GM21360 (cell line): ENCODE results near the gene PCOLCE2.
"Not testable (repeated sequence)": the region's sequence is repeated elsewhere in the genome, so short reads cannot be mapped to it uniquely, and the experiment has no call there.

Source experiments
- ATAC-seq: cut with Tn5 transposase; IDR thresholded peaks from one replicate; pipeline ENCODE4 v1.9.1; 2021; ENCODE audit warnings: mild to moderate bottlenecking, moderate library complexity; ENCODE audit not compliant: unreplicated experiment

PCOLCE2 gene

GRCh38 chr3:142875099-142875498 is 13.8 kb downstream of the PCOLCE2 start:
- no peak for ATAC-seq

DNA sequence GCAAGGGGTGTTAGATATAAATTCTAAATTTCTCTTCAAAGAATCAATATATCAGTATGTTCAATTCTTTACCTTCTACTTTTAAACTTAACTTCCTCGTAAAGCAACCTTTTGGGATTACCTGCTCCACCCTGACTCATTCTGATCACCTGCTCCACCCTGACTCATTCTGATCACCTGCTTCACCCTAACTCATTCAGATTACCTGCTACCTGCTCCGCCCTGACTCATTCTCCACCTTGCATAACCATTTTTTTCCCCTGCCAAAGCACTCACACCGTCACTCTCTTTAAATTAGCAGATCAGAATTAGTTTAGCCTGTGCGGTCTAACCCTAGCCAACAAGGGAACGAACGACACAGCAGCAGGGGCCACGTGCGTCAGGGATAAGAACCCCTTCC is 20.5 kb downstream of the PCOLCE2 start:
- ATAC-seq: not testable (repeated sequence)

GRCh38 chr3:142866841-142867631 is 21.8 kb downstream of the PCOLCE2 start:
- ATAC-seq: no peak

GRCh38 chr3:142863930-142864920 is 24.7 kb downstream of the PCOLCE2 start:
- ATAC-seq: no peak

- no peak for ATAC-seq
These were observed 25.7 kb downstream of the PCOLCE2 start for GRCh38 chr3:142863010-142863817.

GRCh38 chr3:142861926-142862325 is 27.0 kb downstream of the PCOLCE2 start:
- ATAC-seq: no peak

DNA sequence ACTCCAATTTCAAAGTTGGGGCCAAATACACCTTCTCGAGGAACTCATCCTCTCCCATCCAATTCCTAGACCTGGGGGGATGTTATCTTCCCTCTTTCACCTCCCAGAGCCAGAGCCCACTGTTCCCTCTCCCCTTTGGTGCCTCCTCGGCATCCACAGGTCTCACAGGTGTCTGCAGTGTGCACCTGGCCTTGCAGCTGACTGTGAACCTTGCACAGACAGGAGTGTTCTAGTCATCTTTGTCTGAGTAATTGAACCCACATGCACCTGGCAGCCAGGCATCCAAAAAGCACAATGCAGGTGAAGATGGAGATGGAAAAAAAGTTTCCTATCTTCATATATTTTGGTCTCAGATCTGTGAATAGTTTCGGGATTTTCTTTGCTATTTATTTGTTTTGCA is 30.8 kb downstream of the PCOLCE2 start:
- ATAC-seq: no peak

- ATAC-seq: no peak
These were observed 31.8 kb downstream of the PCOLCE2 start for GRCh38 chr3:142857056-142857455.

- ATAC-seq: no peak
These were observed 35.4 kb downstream of the PCOLCE2 start for GRCh38 chr3:142853270-142854168.

DNA sequence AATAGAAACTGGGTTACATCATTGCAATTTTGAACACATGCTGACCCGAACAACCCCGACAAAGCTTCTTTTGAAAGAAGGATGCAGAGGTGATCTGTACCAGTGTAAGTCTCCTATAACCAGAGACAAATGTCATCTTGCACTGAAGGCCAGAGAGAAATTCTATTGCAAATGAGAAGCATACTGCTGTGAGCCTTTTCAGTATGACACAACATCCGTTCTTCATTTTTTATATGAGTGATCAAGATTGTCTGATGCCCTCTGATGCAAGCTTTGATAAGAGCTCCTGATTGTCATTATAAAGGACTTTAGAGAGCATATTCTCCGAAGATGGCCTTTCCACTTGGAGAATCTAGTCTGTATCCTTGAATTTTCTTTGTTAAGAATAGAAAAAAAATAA is 36.9 kb downstream of the PCOLCE2 start:
- ATAC-seq: no peak

DNA sequence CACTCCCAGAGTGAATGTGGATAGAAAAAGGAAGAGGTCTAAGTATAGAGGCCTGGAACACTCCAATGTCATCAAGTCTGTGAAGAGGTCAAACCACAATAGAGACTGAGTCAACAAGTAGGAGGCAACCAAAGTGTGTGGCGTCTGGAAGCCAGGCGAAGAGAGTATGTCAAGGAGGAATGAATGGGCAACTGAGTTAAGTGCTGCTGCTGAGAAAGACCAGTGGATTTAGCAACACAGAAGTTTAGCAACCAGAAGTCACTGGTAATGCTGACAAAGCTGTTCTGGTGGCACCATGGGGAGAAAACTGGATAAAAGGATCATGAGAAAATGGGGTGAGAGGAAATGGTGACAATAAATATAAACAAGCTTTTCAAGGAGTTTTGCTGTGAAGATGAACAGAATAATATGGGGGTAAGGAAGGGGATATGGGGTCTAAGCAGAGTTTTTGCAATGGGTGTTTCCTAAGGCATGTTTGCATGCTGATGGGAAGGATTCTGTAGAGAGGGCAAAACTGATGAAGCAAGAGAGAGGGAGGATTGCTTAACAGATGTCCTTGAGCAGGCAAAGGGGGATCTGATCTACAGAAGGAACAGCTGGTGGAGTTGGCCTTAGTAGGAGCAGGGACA is 38.4 kb downstream of the PCOLCE2 start:
- ATAC-seq: no peak

- ATAC-seq: no peak
These were observed 39.7 kb downstream of the PCOLCE2 start for GRCh38 chr3:142849148-142849547.

DNA sequence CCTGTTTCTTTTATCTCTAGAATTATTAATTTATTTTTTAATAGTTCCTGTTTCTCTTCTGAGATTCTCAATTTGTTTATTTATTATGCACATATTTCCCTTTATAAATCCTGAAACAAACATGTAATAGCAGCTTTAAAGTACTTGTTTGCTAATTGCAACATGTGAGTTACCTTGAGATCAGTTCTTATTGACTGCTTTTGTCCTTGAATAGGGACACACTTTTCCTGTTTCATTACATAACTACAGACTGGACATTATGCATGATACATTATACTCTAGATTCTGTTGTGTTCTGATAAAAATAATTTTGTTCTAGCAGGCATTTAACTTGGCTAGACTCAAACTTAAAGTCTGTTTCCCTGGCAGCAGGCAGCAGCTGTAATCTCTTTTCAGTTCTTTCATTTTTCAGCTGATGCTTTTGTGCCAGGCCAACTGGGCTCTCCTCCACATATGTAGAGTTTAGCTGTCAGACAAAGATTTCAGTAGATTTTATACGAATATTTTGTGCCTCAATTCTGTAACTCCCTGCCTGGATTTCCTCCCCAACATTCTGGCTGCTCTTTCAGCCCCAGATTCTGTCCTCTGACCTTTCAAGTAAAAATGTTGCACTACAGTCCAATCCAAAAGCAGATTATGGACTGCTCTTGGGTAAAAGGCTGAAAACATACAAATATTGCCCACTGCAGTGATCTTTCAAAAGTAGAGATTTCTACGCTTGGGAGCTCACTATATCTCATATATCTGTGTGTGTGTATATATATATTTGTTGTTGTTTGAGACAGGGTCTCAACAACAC is 41.9 kb downstream of the PCOLCE2 start:
- no peak for ATAC-seq

DNA sequence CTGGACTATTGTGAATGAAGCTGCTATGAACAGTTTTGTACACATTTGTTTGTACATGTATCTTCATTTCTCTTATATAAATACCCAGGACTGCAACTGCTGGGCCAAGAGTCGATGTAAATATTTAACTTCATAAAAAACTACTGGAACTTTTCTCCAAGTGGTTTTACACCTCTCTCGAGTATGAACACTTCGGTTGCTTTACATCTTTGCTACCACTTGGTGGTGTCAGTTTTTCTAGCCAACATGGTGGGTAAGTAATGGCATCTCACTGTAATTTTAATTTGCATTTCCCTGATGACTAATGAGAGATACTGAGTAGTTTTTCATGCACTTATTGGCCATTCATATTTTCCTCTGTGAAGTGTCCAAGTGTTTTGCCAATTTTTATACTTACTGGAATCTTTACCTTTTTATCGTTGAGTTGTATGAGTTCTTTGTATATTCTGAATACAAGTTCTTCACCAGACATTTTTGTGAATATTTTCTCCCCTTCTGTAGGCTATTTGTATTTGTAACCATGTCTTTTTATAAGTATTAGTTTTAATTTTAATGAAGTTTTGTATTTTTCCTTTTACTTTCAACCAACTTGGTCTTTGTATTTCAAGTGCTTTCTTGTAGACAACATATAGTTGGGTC is 44.4 kb downstream of the PCOLCE2 start:
- ATAC-seq: no peak

GRCh38 chr3:142839831-142840230 is 49.1 kb downstream of the PCOLCE2 start:
- no peak for ATAC-seq

GRCh38 chr3:142837526-142837925 is 51.4 kb downstream of the PCOLCE2 start:
- ATAC-seq: no peak

GRCh38 chr3:142828703-142829305 is 60.1 kb downstream of the PCOLCE2 start:
- peak; percentile 89 for ATAC-seq

DNA sequence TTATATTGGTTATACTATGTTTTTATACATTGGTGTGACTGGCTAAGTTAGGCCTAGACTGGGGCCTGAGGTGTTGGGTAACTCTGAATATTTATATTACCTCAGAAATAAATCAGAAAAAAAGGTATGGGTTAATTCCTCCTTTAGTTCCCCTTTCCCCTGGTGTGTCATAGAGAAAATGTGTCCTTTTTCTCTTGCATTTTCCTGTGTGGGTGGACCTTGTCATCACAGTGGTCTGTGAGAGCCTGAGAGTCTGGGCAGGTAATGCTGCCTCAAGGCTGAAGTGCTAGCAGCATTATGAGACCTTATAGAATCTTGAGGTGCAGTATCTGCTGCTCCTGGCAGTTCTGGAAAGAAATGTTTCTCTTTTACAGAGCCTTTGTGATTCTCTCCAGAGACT is 69.7 kb downstream of the PCOLCE2 start:
- ATAC-seq: no peak
